ENCODE results near the gene VPS4A. TPM values are rescaled to one million over a fixed set of nuclear protein-coding genes. Genes with fewer than 3 reads are reported as not detected.

The VPS4A gene
- total RNA-seq, 2 donors from 2014 or later, result 44.8 to 46.1 TPM

DNA sequence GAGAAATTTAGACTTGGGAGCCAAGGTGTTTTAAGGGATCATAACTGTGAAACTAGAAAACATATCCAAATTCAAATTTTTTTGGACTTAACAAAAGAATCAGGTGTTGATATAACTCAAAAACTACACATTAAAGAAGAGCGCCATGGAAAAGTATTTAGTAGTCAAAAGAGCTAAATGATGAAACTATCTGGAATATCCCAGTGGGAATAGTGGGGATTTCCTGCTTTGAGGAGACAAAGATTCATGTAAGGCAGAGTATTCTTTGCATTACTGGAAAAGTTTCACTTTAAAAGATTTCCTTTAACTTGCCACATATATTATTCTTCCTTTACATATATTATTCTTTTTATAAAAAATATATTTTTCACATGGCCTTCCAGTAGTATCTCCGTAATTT lies 40.3 kb upstream of the VPS4A start:
- no peak for DNase-seq (ENCODE audit: low spot score)
- H3K4me1 ChIP-seq (replicated peaks), result no peaks in the 10 kb centered on the region
- WGBS, result 96% methylated on average over 2 of the region's 2 CpGs

DNA sequence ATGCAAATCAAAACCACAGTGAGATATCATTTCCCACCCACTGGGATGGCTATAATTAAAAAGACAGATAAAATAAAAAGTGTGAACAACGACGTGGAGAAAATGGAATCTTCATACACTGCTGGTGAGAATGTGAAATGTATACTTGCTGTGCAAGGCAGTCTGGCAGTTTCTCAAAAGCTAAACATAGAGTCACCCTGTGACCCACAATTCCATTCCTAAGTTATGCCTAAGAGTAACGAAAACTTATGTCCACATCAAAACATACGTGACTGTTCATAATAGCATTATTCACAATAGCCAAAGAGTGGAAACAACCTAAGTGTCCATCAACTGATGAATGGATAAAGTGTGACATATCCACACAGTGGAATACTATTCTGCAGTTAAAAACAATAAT lies 38.1 kb upstream of the VPS4A start:
- H3K27me3 ChIP-seq (replicated peaks; ENCODE audit: insufficient read depth), result no peaks in the 10 kb centered on the region
- DNase-seq (ENCODE audit: low spot score), result no peak
- no peaks in the 10 kb centered on the region for H3K4me1 ChIP-seq (replicated peaks)
- H3K27ac ChIP-seq, result no peak overlapping the region
- no peak overlapping the region for H3K4me3 ChIP-seq
- TF ChIP-seq, protein P1, sequence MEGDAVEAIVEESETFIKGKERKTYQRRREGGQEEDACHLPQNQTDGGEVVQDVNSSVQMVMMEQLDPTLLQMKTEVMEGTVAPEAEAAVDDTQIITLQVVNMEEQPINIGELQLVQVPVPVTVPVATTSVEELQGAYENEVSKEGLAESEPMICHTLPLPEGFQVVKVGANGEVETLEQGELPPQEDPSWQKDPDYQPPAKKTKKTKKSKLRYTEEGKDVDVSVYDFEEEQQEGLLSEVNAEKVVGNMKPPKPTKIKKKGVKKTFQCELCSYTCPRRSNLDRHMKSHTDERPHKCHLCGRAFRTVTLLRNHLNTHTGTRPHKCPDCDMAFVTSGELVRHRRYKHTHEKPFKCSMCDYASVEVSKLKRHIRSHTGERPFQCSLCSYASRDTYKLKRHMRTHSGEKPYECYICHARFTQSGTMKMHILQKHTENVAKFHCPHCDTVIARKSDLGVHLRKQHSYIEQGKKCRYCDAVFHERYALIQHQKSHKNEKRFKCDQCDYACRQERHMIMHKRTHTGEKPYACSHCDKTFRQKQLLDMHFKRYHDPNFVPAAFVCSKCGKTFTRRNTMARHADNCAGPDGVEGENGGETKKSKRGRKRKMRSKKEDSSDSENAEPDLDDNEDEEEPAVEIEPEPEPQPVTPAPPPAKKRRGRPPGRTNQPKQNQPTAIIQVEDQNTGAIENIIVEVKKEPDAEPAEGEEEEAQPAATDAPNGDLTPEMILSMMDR (IDR thresholded peaks at IDR 0.05), result no peak
- TF ChIP-seq POLR2A (IDR thresholded peaks at IDR 0.05), result no peak
- no peak for TF ChIP-seq POLR2AphosphoS5 (IDR thresholded peaks at IDR 0.05)
- H3K36me3 ChIP-seq, result no peaks in the 10 kb centered on the region
- intact Hi-C loops (cut with DNase I), result no loop called here
- WGBS, result 94% methylated on average over 4 of the region's 4 CpGs
- no peaks in the 10 kb centered on the region for H3K9me3 ChIP-seq

More for the DNA sequence above, 40.3 kb upstream of the VPS4A start:
- TF ChIP-seq, protein P1 (IDR thresholded peaks at IDR 0.05), result no peak
- TF ChIP-seq POLR2AphosphoS5 (IDR thresholded peaks at IDR 0.05) (no peak), POLR2A (IDR thresholded peaks at IDR 0.05) (no peak)
- intact Hi-C loops (cut with DNase I), result no loop called here
- Histone ChIP-seq H3K9me3 (no peaks in the 10 kb centered on the region), H3K27me3 (replicated peaks; ENCODE audit: insufficient read depth) (no peaks in the 10 kb centered on the region), H3K4me3 (no peak overlapping the region), H3K36me3 (no peaks in the 10 kb centered on the region), H3K27ac (no peak overlapping the region)

DNA sequence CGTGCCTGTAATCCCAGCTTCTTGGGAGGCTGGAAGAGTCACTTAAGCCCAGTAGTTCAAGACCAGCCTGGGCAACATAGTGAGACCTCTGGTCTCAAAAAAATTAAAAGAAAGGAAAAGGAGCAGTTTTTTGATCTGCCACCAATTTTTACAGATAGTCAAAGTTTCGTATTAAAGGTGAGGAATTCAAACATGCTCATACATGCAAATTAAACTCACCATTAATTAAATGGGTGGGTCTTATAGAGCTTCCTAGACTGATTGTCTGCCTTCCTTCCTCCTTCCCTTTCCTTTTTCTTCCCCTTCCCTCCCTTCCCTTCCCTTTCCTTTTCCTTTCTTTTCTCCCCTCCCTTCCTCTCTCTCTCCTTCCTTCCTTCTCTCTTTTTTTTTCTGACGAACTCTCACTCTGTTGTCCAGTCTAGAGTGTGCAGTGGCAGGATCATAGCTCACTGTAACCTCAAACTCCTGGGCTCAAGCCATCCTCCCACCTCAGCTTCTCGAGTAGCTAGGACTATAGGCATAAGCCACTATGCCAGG lies 36.4 kb upstream of the VPS4A start:
- Histone ChIP-seq H3K27ac (no peak overlapping the region), H3K36me3 (no peaks in the 10 kb centered on the region), H3K4me1 (replicated peaks) (no peaks in the 10 kb centered on the region), H3K27me3 (replicated peaks; ENCODE audit: insufficient read depth) (no peaks in the 10 kb centered on the region), H3K4me3 (no peak overlapping the region), H3K9me3 (no peaks in the 10 kb centered on the region)
- TF ChIP-seq POLR2AphosphoS5 (IDR thresholded peaks at IDR 0.05) (no peak), POLR2A (IDR thresholded peaks at IDR 0.05) (no peak)
- TF ChIP-seq, protein P1 (IDR thresholded peaks at IDR 0.05), result no peak
- WGBS, result 84% methylated on average over 4 of the region's 4 CpGs
- DNase-seq (ENCODE audit: low spot score), result no peak
- intact Hi-C loops (cut with DNase I), result no loop called here

DNA sequence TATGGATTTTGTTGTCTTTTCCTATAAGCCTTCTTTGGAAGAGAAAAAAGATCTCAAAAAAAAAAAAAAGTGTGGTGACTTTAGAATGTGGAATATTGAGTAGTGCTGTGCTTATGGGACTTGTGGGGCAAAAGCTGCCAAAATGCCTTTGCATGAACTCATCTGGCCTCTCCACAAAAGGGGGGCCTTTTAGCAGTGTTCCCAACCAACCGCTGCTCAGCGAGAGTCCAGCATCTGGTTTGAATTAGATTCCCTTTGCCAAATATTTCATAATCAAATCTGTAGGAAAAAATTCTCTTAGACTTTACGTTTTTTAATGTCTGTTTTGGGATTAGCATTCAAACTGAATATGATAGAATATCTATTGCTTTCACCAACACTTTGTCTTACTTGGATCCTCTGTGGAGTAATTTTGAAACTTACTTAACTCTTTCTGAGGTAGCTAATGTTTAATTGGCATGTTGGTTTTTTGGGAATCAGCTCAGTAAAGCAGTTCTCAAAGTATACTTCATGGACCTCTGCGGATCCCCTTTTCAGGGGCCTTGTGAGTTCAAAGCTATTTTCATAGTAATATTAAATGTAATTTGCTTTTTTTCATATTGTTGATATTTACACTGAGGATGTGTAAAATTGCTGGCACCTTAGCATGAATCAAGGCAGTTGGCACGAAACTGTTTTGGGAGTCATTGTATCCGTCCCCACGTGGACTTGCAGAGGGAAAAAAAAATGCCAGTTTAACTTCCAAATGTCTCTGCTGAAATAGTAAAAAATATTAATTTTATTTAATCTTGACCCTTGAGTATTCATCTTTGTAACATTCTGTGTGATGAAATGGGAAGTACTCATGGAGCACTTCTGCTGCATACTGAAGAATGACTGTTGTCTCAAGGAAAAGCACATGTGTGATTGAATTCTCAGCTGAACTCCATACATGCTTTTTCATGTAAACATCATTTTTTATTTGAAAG lies 34.7 kb upstream of the VPS4A start:
- Histone ChIP-seq H3K4me3 (no peak overlapping the region), H3K27me3 (replicated peaks; ENCODE audit: insufficient read depth) (no peaks in the 10 kb centered on the region), H3K9me3 (no peaks in the 10 kb centered on the region), H3K36me3 (no peaks in the 10 kb centered on the region), H3K4me1 (replicated peaks) (no peaks in the 10 kb centered on the region), H3K27ac (no peak overlapping the region)
- WGBS, result 37% methylated on average over 7 of the region's 7 CpGs
- no peak for DNase-seq (ENCODE audit: low spot score)
- intact Hi-C loops (cut with DNase I), result no loop called here
- TF ChIP-seq POLR2A (IDR thresholded peaks at IDR 0.05) (no peak), POLR2AphosphoS5 (IDR thresholded peaks at IDR 0.05) (peak; percentile 17)
- TF ChIP-seq, protein P1 (IDR thresholded peaks at IDR 0.05), result no peak

Measured in prostate gland (tissue), 2 donors.